HepG2 (cell line): ENCODE results near the gene STN1. TPM values are rescaled to one million over a fixed set of nuclear protein-coding genes. Genes with fewer than 3 reads are reported as not detected.
A peak's percentile ranks its signal among the peaks of the same experiment; 100 is the strongest.

Experiments used
- ATF7 ChIP-seq, 2 experiments: fragments of 450-650 bp in 1 of 2; sonication (generic) in 1 of 2; formaldehyde crosslinking in 1 of 2; IDR thresholded peaks; 2 replicates each; pipeline versions ENCODE4 v1.4.0 to v1.6.1; 2016 to 2020; ENCODE audit warnings: antibody characterized with exemption in 1 of 2, mild to moderate bottlenecking in 1 of 2, missing genetic modification reagents in 1 of 2
- DMAP1 ChIP-seq: IDR thresholded peaks from 2 replicates; pipeline ENCODE4 v1.6.1; 2016
- DR1 ChIP-seq: sonication (generic); formaldehyde crosslinking; IDR thresholded peaks from 2 replicates; pipeline ENCODE4 v1.8.0; 2021; ENCODE audit warnings: mild to moderate bottlenecking, missing genetic modification reagents, inconsistent platforms
- GATA4 ChIP-seq: sonication (generic); IDR thresholded peaks from 2 replicates; pipeline ENCODE4 v1.6.1; 2016; ENCODE audit warnings: antibody characterized with exemption, low read depth, borderline replicate concordance
- GPBP1L1 ChIP-seq: sonication (generic); formaldehyde crosslinking; IDR thresholded peaks from 2 replicates; pipeline ENCODE4 v1.5.0; 2020; ENCODE audit warnings: mild to moderate bottlenecking, missing genetic modification reagents
- GTF2F1 ChIP-seq: fragments of 150-350 bp; IDR thresholded peaks from 2 replicates; pipeline ENCODE4 v1.6.1; 2014; ENCODE audit warnings: low read length
- HHEX ChIP-seq: IDR thresholded peaks from 2 replicates; pipeline ENCODE4 v1.6.1; 2016; ENCODE audit warnings: control low read depth
- HMG20A ChIP-seq: IDR thresholded peaks from 2 replicates; pipeline ENCODE4 v1.6.1; 2016; ENCODE audit warnings: borderline replicate concordance
- JUN ChIP-seq: sonication (generic); formaldehyde crosslinking; IDR thresholded peaks from 2 replicates; pipeline ENCODE4 v1.4.0; 2020; ENCODE audit warnings: mild to moderate bottlenecking, missing genetic modification reagents
- MLLT10 ChIP-seq: sonication (generic); formaldehyde crosslinking; IDR thresholded peaks from 2 replicates; pipeline ENCODE4 v1.4.0; 2020; ENCODE audit warnings: missing genetic modification reagents
- POLR2G ChIP-seq: fragments of 200-400 bp; formaldehyde crosslinking; IDR thresholded peaks from 2 replicates; pipeline ENCODE4 v1.6.1; 2018; ENCODE audit warnings: mild to moderate bottlenecking, low read depth, low read length, moderate library complexity
- REPIN1 ChIP-seq: sonication (generic); formaldehyde crosslinking; IDR thresholded peaks from 2 replicates; pipeline ENCODE4 v1.8.0; 2022; ENCODE audit warnings: missing genetic modification reagents, low read depth, mild to moderate bottlenecking, borderline replicate concordance
- SRSF4 ChIP-seq: fragments of 200-400 bp; formaldehyde crosslinking; IDR thresholded peaks from one replicate; pipeline ENCODE4 v1.6.1; 2018; ENCODE audit warnings: mild to moderate bottlenecking, low read depth, low read length, moderate library complexity; ENCODE audit not compliant: poor library complexity, severe bottlenecking
- YY1 ChIP-seq: IDR thresholded peaks from 2 replicates; pipeline ENCODE4 v1.6.1; 2011; ENCODE audit warnings: low read length, low read depth, moderate library complexity, mild to moderate bottlenecking; ENCODE audit not compliant: insufficient read depth, insufficient replicate concordance
- ZNF143 ChIP-seq: sonication (generic); formaldehyde crosslinking; IDR thresholded peaks from 2 replicates; pipeline ENCODE4 v1.4.0; 2020; ENCODE audit warnings: missing genetic modification reagents
- ZNF275 ChIP-seq: sonication (generic); formaldehyde crosslinking; IDR thresholded peaks from 2 replicates; pipeline ENCODE4 v1.8.0; 2022; ENCODE audit warnings: missing genetic modification reagents, mild to moderate bottlenecking, inconsistent platforms, borderline replicate concordance
- ZNF329 ChIP-seq: sonication (generic); formaldehyde crosslinking; IDR thresholded peaks from 2 replicates; pipeline ENCODE4 v1.9.0; 2021; ENCODE audit warnings: low read depth, mild to moderate bottlenecking, missing genetic modification reagents
- ZNF343 ChIP-seq: sonication (generic); formaldehyde crosslinking; IDR thresholded peaks from 2 replicates; pipeline ENCODE4 v1.4.0; 2020; ENCODE audit warnings: mild to moderate bottlenecking, missing genetic modification reagents
- ZNF350 ChIP-seq: sonication (generic); formaldehyde crosslinking; IDR thresholded peaks from 2 replicates; pipeline ENCODE4 v1.4.0; 2020; ENCODE audit warnings: mild to moderate bottlenecking, low read depth, missing genetic modification reagents, borderline replicate concordance
- ZNF496 ChIP-seq: sonication (generic); formaldehyde crosslinking; IDR thresholded peaks from 2 replicates; pipeline ENCODE4 v1.8.1; 2023; ENCODE audit warnings: mild to moderate bottlenecking, moderate library complexity, missing genetic modification reagents; ENCODE audit not compliant: insufficient replicate concordance
- ZNF563 ChIP-seq: sonication (generic); formaldehyde crosslinking; IDR thresholded peaks from 2 replicates; pipeline ENCODE4 v1.8.0; 2022; ENCODE audit warnings: mild to moderate bottlenecking, moderate library complexity, missing genetic modification reagents
- ZNF710 ChIP-seq: sonication (generic); formaldehyde crosslinking; IDR thresholded peaks from 2 replicates; pipeline ENCODE4 v1.5.0; 2020; ENCODE audit warnings: mild to moderate bottlenecking, missing genetic modification reagents, borderline replicate concordance
- ZNF780A ChIP-seq: sonication (generic); formaldehyde crosslinking; IDR thresholded peaks from 2 replicates; pipeline ENCODE4 v1.8.0; 2022; ENCODE audit warnings: mild to moderate bottlenecking, missing genetic modification reagents, moderate library complexity
- ZUFSP ChIP-seq: sonication (generic); formaldehyde crosslinking; IDR thresholded peaks from 2 replicates; pipeline ENCODE4 v1.9.0; 2021; ENCODE audit warnings: missing genetic modification reagents, mild to moderate bottlenecking, borderline replicate concordance
- polyA plus RNA-seq, 8 experiments: library from polyadenylated mRNA; depleted of rRNA in 3 of 8; stranded (reverse) in 7 of 8; unstranded in 1 of 8; fragments of >200 nt; fragmentation: Illumina TruSeq in 4 of 8; extraction: Trizol in 4 of 8; gene quantifications; 2 replicates each; pipeline versions ENCODE4 v1.2.1 to v1.2.3, GENCODE V29; 2011 to 2016; ENCODE audit warnings: low read depth in 4 of 8, missing spikeins in 1 of 8, mixed read lengths in 1 of 8; ENCODE audit not compliant: insufficient read depth in 1 of 8
- total RNA-seq, 5 experiments: library from RNA; depleted of rRNA; stranded (reverse); fragments of >200 nt; fragmentation: Illumina TruSeq; extraction: Trizol; gene quantifications; 2 replicates each; pipeline ENCODE4 v1.2.3, GENCODE V29; 2016; ENCODE audit warnings: low read depth in 1 of 5

Gene STN1
- total and polyA plus RNA-seq, 2 of the 13 experiments (the other 11 are each of a cell fraction or from before 2014, with no cell fraction given) = 17.6 to 22.7 TPM

GRCh38 chr10:103917302-103918052, 507 bp downstream of the STN1 start (continued):
- TF ChIP-seq SRSF4 (no peak), ZNF780A (CRISPR knock-in tag) (no peak), HHEX (CRISPR knock-in tag) (no peak), ZNF350 (CRISPR knock-in tag) (no peak; the same call in 1 of the 2 replicates), ZNF143 (peak; percentile 32; the same call in 1 of the 2 replicates), GTF2F1 (no peak), YY1 (no peak), ZNF343 (0 out of 2 replicates have a peak, but pooled peaks have one; percentile 45), ZNF710 (CRISPR knock-in tag) (0 out of 2 replicates have a peak, but pooled peaks have one; percentile 18), ATF7 (IDR thresholded peaks at IDR 0.05) (no peak), ATF7 (CRISPR knock-in tag; IDR thresholded peaks at IDR 0.05) (no peak), REPIN1 (CRISPR knock-in tag) (0 out of 2 replicates have a peak, but pooled peaks have one; percentile 14), JUN (CRISPR knock-in tag) (no peak), ZNF563 (CRISPR knock-in tag) (peak; percentile 66; the same call in 1 of the 2 replicates), ZNF496 (no peak), ZNF275 (CRISPR knock-in tag) (no peak), ZNF329 (no peak; the same call in 1 of the 2 replicates), POLR2G (no peak), GATA4 (no peak), ZUFSP (CRISPR knock-in tag) (no peak), GPBP1L1 (CRISPR knock-in tag) (no peak), DMAP1 (CRISPR knock-in tag) (peak; percentile 31; the same call in 1 of the 2 replicates), MLLT10 (CRISPR knock-in tag) (no peak), HMG20A (CRISPR knock-in tag) (no peak), DR1 (CRISPR knock-in tag) (no peak)
